ENCODE data around the gene KCNRG. TPM values are rescaled to one million over a fixed set of nuclear protein-coding genes. Genes with fewer than 3 reads are reported as not detected.
"Not testable (repeated sequence)": the region's sequence is repeated elsewhere in the genome, so short reads cannot be mapped to it uniquely, and the experiment has no call there.

KCNRG gene
- polyA plus RNA-seq, 3 donors: 1.6 to 3.0 (median 2.3) TPM

- DNase-seq: no peak
These were observed 3.8 kb upstream of the KCNRG start for GRCh38 chr13:50011461-50011860.

GRCh38 chr13:50012396-50013169 is 2.7 kb upstream of the KCNRG start:
- no peak for DNase-seq

- DNase-seq: no peak
These were observed 858 bp upstream of the KCNRG start for GRCh38 chr13:50014386-50014785.

- no peak for DNase-seq
These were observed 506 bp downstream of the KCNRG start for GRCh38 chr13:50015750-50016149.

- no peak for DNase-seq
These were observed 1.2 kb downstream of the KCNRG start for GRCh38 chr13:50016444-50016843.

GRCh38 chr13:50017819-50018218 is 2.6 kb downstream of the KCNRG start:
- DNase-seq: no peak

- no peak for DNase-seq
These were observed 10.2 kb downstream of the KCNRG start for GRCh38 chr13:50025436-50025835.

- DNase-seq: no peak
These were observed 11.7 kb downstream of the KCNRG start for GRCh38 chr13:50026788-50027473.

GRCh38 chr13:50030315-50030714 is 15.1 kb downstream of the KCNRG start:
- no peak for DNase-seq

- no peak for DNase-seq
These were observed 18.5 kb downstream of the KCNRG start for GRCh38 chr13:50033725-50034124.

GRCh38 chr13:50037788-50038187 is 22.5 kb downstream of the KCNRG start:
- no peak for DNase-seq

GRCh38 chr13:50038266-50038665 is 23.0 kb downstream of the KCNRG start:
- DNase-seq: no peak

- no peak for DNase-seq
These were observed 37.2 kb downstream of the KCNRG start for GRCh38 chr13:50052478-50052877.

GRCh38 chr13:50053844-50054243 is 38.6 kb downstream of the KCNRG start:
- DNase-seq: no peak

- DNase-seq: no peak
These were observed 40.2 kb downstream of the KCNRG start for GRCh38 chr13:50055454-50055853.

- no peak for DNase-seq
These were observed 45.5 kb downstream of the KCNRG start for GRCh38 chr13:50060718-50061117.

GRCh38 chr13:50062336-50062735 is 47.1 kb downstream of the KCNRG start:
- not testable (repeated sequence) for DNase-seq

GRCh38 chr13:50065712-50066111 is 50.5 kb downstream of the KCNRG start:
- no peak for DNase-seq

GRCh38 chr13:50068508-50068907 is 53.3 kb downstream of the KCNRG start:
- no peak for DNase-seq

- no peak for DNase-seq
These were observed 54.0 kb downstream of the KCNRG start for GRCh38 chr13:50069261-50069660.

GRCh38 chr13:50070186-50070585 is 54.9 kb downstream of the KCNRG start:
- DNase-seq: no peak

Data from renal pelvis (tissue), 4 donors.